BE2C (cell line): ENCODE measurements around the gene TSPYL2.

Experiments used
- DNase-seq: peaks from one replicate; pipeline ENCODE4 v3.0.0-alpha.2; 2020
- H3K27me3 ChIP-seq: fragments of 250-450 bp; sonication (Bioruptor Pico); 2 replicates; pipeline ENCODE4 v1.5.1; 2020; ENCODE audit warnings: mild to moderate bottlenecking
- H3K36me3 ChIP-seq: fragments of 250-450 bp; sonication (Bioruptor Pico); 2 replicates; pipeline ENCODE4 v1.5.1; 2020; ENCODE audit warnings: mild to moderate bottlenecking
- H3K4me1 ChIP-seq: fragments of 250-450 bp; sonication (Bioruptor Pico); 2 replicates; pipeline ENCODE4 v1.5.1; 2020
- H3K4me3 ChIP-seq: 2 replicates; pipeline ENCODE4 v1.5.1; 2011; ENCODE audit warnings: low read depth, low read length
- H3K9me3 ChIP-seq: fragments of 250-450 bp; sonication (Bioruptor Pico); 2 replicates; pipeline ENCODE4 v1.5.1; 2020
- TF ChIP-seq, protein P1 (sequence below): IDR thresholded peaks from 2 replicates; pipeline ENCODE4 v1.5.1; 2012; ENCODE audit warnings: mild to moderate bottlenecking, low read depth, low read length

Gene TSPYL2

GRCh38 chrX:53075011-53075410, 7.2 kb upstream of the TSPYL2 start:
- DNase-seq = no peak
- Histone ChIP-seq H3K9me3 (no peaks in the 10 kb centered on the region), H3K36me3 (no peaks in the 10 kb centered on the region; the same call in 1 of the 2 replicates)

DNA sequence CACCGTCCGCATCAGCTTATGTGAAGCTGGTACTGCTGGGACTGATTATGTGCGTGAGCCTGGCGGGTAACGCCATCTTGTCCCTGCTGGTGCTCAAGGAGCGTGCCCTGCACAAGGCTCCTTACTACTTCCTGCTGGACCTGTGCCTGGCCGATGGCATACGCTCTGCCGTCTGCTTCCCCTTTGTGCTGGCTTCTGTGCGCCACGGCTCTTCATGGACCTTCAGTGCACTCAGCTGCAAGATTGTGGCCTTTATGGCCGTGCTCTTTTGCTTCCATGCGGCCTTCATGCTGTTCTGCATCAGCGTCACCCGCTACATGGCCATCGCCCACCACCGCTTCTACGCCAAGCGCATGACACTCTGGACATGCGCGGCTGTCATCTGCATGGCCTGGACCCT, 5.5 kb upstream of the TSPYL2 start:
- Histone ChIP-seq H3K4me1 (peaks cover 5% of the 10 kb centered on the region; the same call in 1 of the 2 replicates), H3K4me3 (no peak overlapping the region), H3K27me3 (no peaks in the 10 kb centered on the region), H3K9me3 (no peaks in the 10 kb centered on the region), H3K36me3 (no peaks in the 10 kb centered on the region; the same call in 1 of the 2 replicates)
- no peak for DNase-seq
- TF ChIP-seq, protein P1, sequence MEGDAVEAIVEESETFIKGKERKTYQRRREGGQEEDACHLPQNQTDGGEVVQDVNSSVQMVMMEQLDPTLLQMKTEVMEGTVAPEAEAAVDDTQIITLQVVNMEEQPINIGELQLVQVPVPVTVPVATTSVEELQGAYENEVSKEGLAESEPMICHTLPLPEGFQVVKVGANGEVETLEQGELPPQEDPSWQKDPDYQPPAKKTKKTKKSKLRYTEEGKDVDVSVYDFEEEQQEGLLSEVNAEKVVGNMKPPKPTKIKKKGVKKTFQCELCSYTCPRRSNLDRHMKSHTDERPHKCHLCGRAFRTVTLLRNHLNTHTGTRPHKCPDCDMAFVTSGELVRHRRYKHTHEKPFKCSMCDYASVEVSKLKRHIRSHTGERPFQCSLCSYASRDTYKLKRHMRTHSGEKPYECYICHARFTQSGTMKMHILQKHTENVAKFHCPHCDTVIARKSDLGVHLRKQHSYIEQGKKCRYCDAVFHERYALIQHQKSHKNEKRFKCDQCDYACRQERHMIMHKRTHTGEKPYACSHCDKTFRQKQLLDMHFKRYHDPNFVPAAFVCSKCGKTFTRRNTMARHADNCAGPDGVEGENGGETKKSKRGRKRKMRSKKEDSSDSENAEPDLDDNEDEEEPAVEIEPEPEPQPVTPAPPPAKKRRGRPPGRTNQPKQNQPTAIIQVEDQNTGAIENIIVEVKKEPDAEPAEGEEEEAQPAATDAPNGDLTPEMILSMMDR = no peak

More at GRCh38 chrX:53075011-53075410, 7.2 kb upstream of the TSPYL2 start:
- Histone ChIP-seq H3K4me3 (no peak overlapping the region), H3K4me1 (peaks cover 5% of the 10 kb centered on the region; the same call in 1 of the 2 replicates), H3K27me3 (no peaks in the 10 kb centered on the region)
- TF ChIP-seq, protein P1 = no peak

GRCh38 chrX:53077207-53078197, 4.7 kb upstream of the TSPYL2 start:
- H3K4me3 ChIP-seq = no peak overlapping the region
- no peaks in the 10 kb centered on the region for H3K9me3 ChIP-seq
- no peak for DNase-seq
- peaks cover 4% of the 10 kb centered on the region; the same call in 1 of the 2 replicates for H3K4me1 ChIP-seq
- TF ChIP-seq, protein P1 = no peak
- no peaks in the 10 kb centered on the region for H3K27me3 ChIP-seq
- no peaks in the 10 kb centered on the region; the same call in 1 of the 2 replicates for H3K36me3 ChIP-seq

DNA sequence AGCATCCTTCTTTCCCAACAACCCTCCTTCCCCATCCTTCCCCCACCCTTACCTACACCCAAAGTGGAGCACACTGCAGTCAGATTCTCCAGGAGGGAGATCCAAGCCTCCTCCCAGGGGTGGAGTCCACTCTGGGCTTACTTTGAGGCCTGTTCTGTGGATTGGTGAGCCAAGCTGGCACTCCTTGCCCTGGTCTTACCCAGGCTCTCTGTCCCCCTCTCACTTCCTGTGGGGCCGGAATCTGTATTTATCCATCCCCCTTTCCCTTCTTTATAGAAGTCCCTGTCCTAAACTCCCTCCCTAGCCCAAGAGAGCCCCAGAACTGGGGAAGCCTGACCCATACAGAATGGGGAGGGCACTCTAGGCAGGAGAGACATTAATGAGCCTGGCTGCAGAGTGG, 3.2 kb upstream of the TSPYL2 start:
- H3K36me3 ChIP-seq = peaks cover 1% of the 10 kb centered on the region; the same call in 1 of the 2 replicates

GRCh38 chrX:53080628-53081580, 1.3 kb upstream of the TSPYL2 start:
- TF ChIP-seq, protein P1 = no peak
- Histone ChIP-seq H3K4me1 (no peaks in the 10 kb centered on the region), H3K9me3 (no peaks in the 10 kb centered on the region), H3K4me3 (peak overlapping the region; percentile 26), H3K36me3 (peaks cover 11% of the 10 kb centered on the region), H3K27me3 (no peaks in the 10 kb centered on the region)
- no peak for DNase-seq

More for the DNA sequence above, 3.2 kb upstream of the TSPYL2 start:
- DNase-seq = no peak
- Histone ChIP-seq H3K4me3 (no peak overlapping the region), H3K27me3 (no peaks in the 10 kb centered on the region), H3K4me1 (no peaks in the 10 kb centered on the region), H3K9me3 (no peaks in the 10 kb centered on the region)
- TF ChIP-seq, protein P1 = no peak
